Measurements from ENCODE around the gene SLC16A7. TPM values are rescaled to one million over a fixed set of nuclear protein-coding genes. Genes with fewer than 3 reads are reported as not detected.
A peak's percentile ranks its signal among the peaks of the same experiment; 100 is the strongest.

Gene SLC16A7
- total RNA-seq, 1 experiment from 2014 or later, result 17.8 TPM

- peak; percentile 45 for DNase-seq (ENCODE audit: low read depth)
Observed at GRCh38 chr12:59834659-59835474, 239.0 kb downstream of the SLC16A7 start.

Data from M059J (cell line).